Measurements from ENCODE around the gene CPM. TPM values are rescaled to one million over a fixed set of nuclear protein-coding genes. Genes with fewer than 3 reads are reported as not detected.
"Not testable (repeated sequence)": the region's sequence is repeated elsewhere in the genome, so short reads cannot be mapped to it uniquely, and the experiment has no call there.

Gene CPM
- total and polyA plus RNA-seq, 12 donors: 2.1 to 17.8 (median 5.4) TPM

- no peak for TF ChIP-seq CTCF (IDR thresholded peaks at IDR 0.05)
- H3K36me3 ChIP-seq: peaks cover 0 to 1% (median 0%) of the 10 kb centered on the region in 9 donors
- no peaks in the 10 kb centered on the region for H3K27me3 ChIP-seq
- WGBS, 2 donors: 89 to 93% methylated on average over 5 of the region's 5 CpGs
- ATAC-seq (no peak), DNase-seq (no peak)
- H3K9me3 ChIP-seq: no peaks in the 10 kb centered on the region
- intact Hi-C loops (cut with DNase I): loop anchor here in 3 of 10 donors (2.0 to 10.0 kb wide), 3 partner anchors 57 to 469 kb away; partner anchors contain the start of genes SLC35E3 (in 2 of the 3) and MDM1 (in 1 of the 3)
- no peak overlapping the region for H3K4me3 ChIP-seq
- peaks cover 2 to 12% (median 8%) of the 10 kb centered on the region in 9 donors for H3K4me1 ChIP-seq
- no peak overlapping the region for H3K27ac ChIP-seq
These were observed 128.9 kb downstream of the CPM start for GRCh38 chr12:68803948-68804656.

GRCh38 chr12:68802911-68803651 lies 129.9 kb downstream of the CPM start:
- H3K4me1 ChIP-seq, DNase-seq, ATAC-seq, H3K36me3 ChIP-seq, H3K9me3 ChIP-seq, H3K27me3 ChIP-seq, H3K4me3 ChIP-seq, H3K27ac ChIP-seq: not testable (repeated sequence)
- intact Hi-C loops (cut with DNase I): loop anchor here in 2 of 10 donors (10.0 kb wide), 2 partner anchors 58 to 468 kb away; partner anchors contain the start of genes MDM1 (in 1 of the 2) and SLC35E3 (in 1 of the 2)
- WGBS, 2 donors: 95 to 99% methylated on average over 19 of the region's 19 CpGs

GRCh38 chr12:68802372-68802745 lies 130.6 kb downstream of the CPM start:
- H3K27ac ChIP-seq, DNase-seq, ATAC-seq, H3K9me3 ChIP-seq, H3K36me3 ChIP-seq, H3K27me3 ChIP-seq, H3K4me1 ChIP-seq, H3K4me3 ChIP-seq: not testable (repeated sequence)
- intact Hi-C loops (cut with DNase I): loop anchor here in 2 of 10 donors (10.0 kb wide), 2 partner anchors 58 to 468 kb away; partner anchors contain the start of genes MDM1 (in 1 of the 2) and SLC35E3 (in 1 of the 2)
- WGBS, 2 donors: 84 to 91% methylated on average over 2 of the region's 2 CpGs

Other genes starting within 250 kb of the CPM start
- 10 to 100 TPM; 21.0 to 25.7 (median 22.2) TPM for gene NUP107, start 246.2 kb downstream of the CPM start, total RNA-seq
- 10 to 100 TPM in 1 of 2 donors, 1 to 10 TPM in 1; 9.9 to 12.9 TPM for gene NUP107, start 246.2 kb downstream of the CPM start, polyA plus RNA-seq
- gene SLC35E3, start 187.0 kb downstream of the CPM start, total RNA-seq: 1 to 10 TPM; 4.3 to 8.9 (median 6.6) TPM
- 1 to 10 TPM; 1.8 to 5.8 TPM for gene SLC35E3, start 187.0 kb downstream of the CPM start, polyA plus RNA-seq
- gene MDM2, start 125.0 kb downstream of the CPM start, total RNA-seq: 10 to 100 TPM; 40.1 to 59.1 (median 47.1) TPM
- gene MDM2, start 125.0 kb downstream of the CPM start, polyA plus RNA-seq: 10 to 100 TPM; 15.9 to 95.5 TPM

Data from heart right ventricle (tissue), 16 donors.